ENCODE results near the gene AKIP1.

AKIP1 gene

GRCh38 chr11:8910649-8911026 lies 351 bp upstream of the AKIP1 start:
- TF ChIP-seq, protein P1, sequence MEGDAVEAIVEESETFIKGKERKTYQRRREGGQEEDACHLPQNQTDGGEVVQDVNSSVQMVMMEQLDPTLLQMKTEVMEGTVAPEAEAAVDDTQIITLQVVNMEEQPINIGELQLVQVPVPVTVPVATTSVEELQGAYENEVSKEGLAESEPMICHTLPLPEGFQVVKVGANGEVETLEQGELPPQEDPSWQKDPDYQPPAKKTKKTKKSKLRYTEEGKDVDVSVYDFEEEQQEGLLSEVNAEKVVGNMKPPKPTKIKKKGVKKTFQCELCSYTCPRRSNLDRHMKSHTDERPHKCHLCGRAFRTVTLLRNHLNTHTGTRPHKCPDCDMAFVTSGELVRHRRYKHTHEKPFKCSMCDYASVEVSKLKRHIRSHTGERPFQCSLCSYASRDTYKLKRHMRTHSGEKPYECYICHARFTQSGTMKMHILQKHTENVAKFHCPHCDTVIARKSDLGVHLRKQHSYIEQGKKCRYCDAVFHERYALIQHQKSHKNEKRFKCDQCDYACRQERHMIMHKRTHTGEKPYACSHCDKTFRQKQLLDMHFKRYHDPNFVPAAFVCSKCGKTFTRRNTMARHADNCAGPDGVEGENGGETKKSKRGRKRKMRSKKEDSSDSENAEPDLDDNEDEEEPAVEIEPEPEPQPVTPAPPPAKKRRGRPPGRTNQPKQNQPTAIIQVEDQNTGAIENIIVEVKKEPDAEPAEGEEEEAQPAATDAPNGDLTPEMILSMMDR (IDR thresholded peaks at IDR 0.05; ENCODE audit: low read depth, low read length): no peak
- TF ChIP-seq MYC (IDR thresholded peaks at IDR 0.05; ENCODE audit: low read depth, low read length): no peak
- TF ChIP-seq POLR2A (IDR thresholded peaks at IDR 0.05; ENCODE audit: extremely low read depth, insufficient read length): no peak
- TF ChIP-seq, protein P2, sequence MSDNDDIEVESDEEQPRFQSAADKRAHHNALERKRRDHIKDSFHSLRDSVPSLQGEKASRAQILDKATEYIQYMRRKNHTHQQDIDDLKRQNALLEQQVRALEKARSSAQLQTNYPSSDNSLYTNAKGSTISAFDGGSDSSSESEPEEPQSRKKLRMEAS (IDR thresholded peaks at IDR 0.05; ENCODE audit: low read depth, low read length): no peak
- peak overlapping the region; percentile 59 for H3K4me3 ChIP-seq (ENCODE audit: low read depth, low read length)
- no peak for DNase-seq (ENCODE audit: low read depth)

GRCh38 chr11:8913961-8914660 lies 3.1 kb downstream of the AKIP1 start:
- H3K4me3 ChIP-seq (ENCODE audit: low read depth, low read length): peak overlapping the region; percentile 45
- peak; percentile 80 for DNase-seq (ENCODE audit: low read depth)
- TF ChIP-seq, protein P1 (IDR thresholded peaks at IDR 0.05; ENCODE audit: low read depth, low read length): peak; percentile 69
- TF ChIP-seq POLR2A (IDR thresholded peaks at IDR 0.05; ENCODE audit: extremely low read depth, insufficient read length) (no peak), MYC (IDR thresholded peaks at IDR 0.05; ENCODE audit: low read depth, low read length) (peak; percentile 57)
- TF ChIP-seq, protein P2 (IDR thresholded peaks at IDR 0.05; ENCODE audit: low read depth, low read length): peak; percentile 79

DNA sequence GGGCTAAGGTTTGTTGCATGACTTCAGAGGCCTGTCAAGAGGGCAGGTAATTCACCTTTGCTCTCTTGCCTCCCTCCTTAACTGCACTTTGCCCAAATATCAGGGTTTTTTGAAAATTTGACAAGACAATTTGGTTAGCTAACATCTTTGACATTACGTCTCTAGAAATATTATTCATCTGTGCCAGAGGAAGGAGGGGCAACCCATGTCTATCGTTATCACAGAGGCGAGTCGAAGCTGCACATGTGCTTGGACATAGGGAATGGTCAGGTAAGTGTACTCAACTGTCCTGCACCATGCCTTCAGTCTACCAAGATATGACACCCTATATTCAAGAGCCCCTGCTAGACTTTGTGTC lies 3.7 kb downstream of the AKIP1 start:
- H3K4me3 ChIP-seq (ENCODE audit: low read depth, low read length): peak overlapping the region; percentile 45
- no peak for TF ChIP-seq POLR2A (IDR thresholded peaks at IDR 0.05; ENCODE audit: extremely low read depth, insufficient read length)
- TF ChIP-seq, protein P1 (IDR thresholded peaks at IDR 0.05; ENCODE audit: low read depth, low read length): no peak
- TF ChIP-seq, protein P2 (IDR thresholded peaks at IDR 0.05; ENCODE audit: low read depth, low read length): no peak
- TF ChIP-seq MYC (IDR thresholded peaks at IDR 0.05; ENCODE audit: low read depth, low read length): no peak
- DNase-seq (ENCODE audit: low read depth): no peak

GRCh38 chr11:8917157-8917825 lies 6.3 kb downstream of the AKIP1 start:
- H3K4me3 ChIP-seq (ENCODE audit: low read depth, low read length): no peak overlapping the region

DNA sequence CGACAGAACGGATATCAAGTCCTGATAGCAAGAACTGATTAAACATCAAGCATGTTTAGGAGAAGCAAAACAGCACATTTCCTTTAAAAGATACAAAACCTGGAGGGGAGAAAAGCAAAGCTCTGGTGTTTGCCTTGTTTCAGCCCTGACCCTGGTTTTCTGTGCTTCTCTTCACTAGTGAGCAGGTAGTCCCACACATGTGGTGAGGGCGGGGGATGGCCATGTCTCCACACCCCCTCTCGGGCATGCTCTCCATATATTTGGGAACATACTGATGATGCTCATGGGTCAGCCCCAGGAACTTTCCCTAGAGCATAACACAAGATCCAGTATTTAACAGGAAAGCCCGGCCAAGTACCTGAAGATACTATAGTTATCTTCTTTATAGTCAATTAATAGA lies 11.7 kb downstream of the AKIP1 start:
- no peak for DNase-seq (ENCODE audit: low read depth)
- no peak overlapping the region for H3K4me3 ChIP-seq (ENCODE audit: low read depth, low read length)
- TF ChIP-seq, protein P2 (IDR thresholded peaks at IDR 0.05; ENCODE audit: low read depth, low read length): no peak
- no peak for TF ChIP-seq POLR2A (IDR thresholded peaks at IDR 0.05; ENCODE audit: extremely low read depth, insufficient read length)
- no peak for TF ChIP-seq MYC (IDR thresholded peaks at IDR 0.05; ENCODE audit: low read depth, low read length)
- TF ChIP-seq, protein P1 (IDR thresholded peaks at IDR 0.05; ENCODE audit: low read depth, low read length): no peak

More at GRCh38 chr11:8917157-8917825, 6.3 kb downstream of the AKIP1 start:
- DNase-seq (ENCODE audit: low read depth): no peak
- TF ChIP-seq, protein P1 (IDR thresholded peaks at IDR 0.05; ENCODE audit: low read depth, low read length): no peak
- TF ChIP-seq, protein P2 (IDR thresholded peaks at IDR 0.05; ENCODE audit: low read depth, low read length): no peak
- no peak for TF ChIP-seq POLR2A (IDR thresholded peaks at IDR 0.05; ENCODE audit: extremely low read depth, insufficient read length)
- TF ChIP-seq MYC (IDR thresholded peaks at IDR 0.05; ENCODE audit: low read depth, low read length): no peak

Measured in NB4 (cell line).